ENCODE measurements around the gene PLAAT3. TPM values are rescaled to one million over a fixed set of nuclear protein-coding genes. Genes with fewer than 3 reads are reported as not detected.
"Not testable (repeated sequence)": the region's sequence is repeated elsewhere in the genome, so short reads cannot be mapped to it uniquely, and the experiment has no call there.

The PLAAT3 gene
- total RNA-seq, 1 experiment from 2014 or later: 325 TPM

DNA sequence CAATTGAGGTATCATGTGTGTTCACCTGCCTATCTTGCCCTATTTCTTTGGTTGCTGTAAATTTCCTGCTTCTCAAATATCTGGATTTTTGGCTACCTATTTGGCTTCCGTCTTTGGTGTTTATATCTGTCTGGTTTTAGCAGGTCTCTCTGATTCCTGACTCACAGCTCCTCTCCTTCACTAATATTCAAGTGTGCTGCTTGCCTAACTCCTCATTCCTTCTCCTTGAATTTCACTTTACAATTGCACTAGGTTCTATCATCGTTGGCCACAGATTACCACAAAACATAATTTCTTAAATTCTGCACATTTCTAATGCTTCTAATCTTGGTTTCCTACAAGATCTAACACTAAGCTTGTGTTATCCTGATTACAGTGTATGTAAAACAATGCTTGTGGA is 71.7 kb downstream of the PLAAT3 start:
- DNase-seq (ENCODE audit: low spot score): not testable (repeated sequence)

DNA sequence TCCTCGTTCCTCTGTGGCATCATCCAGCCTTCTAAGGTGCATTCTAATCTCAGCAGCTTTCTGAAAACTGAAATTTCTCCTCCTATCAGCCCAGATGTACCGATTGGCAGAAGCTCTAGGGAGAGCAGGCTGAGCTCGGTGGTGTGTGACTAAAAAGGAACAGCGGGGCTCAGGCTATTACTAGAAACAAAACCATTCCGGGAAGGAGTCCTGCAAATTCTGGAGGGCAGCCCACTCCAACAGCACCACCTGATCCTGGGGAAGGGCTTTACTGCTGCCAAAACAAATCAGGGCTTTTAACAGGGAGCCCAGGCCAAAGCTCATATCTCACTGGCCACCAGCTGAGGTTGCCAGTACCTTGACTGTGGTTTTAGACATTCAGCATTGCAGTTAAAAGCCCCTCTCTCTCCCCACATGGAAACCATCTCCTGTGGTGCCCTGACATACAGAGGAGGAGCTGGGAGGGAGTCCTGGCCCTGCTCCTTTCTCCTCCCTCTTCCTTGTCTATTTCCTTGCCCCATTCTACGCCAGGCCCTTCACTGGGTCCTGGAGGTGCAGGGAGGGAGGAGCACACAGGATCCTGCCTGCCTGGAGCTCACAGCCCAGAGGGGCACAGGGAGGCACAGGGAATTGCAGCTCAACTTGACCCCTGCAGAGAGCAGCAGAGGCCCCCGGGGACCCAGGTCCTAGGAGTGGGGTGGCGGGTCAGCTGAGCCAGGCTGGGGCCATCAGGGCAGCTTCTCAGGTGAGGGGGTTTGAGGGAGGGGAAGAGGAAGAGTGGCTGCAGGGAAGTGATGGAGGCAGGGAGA is 76.7 kb downstream of the PLAAT3 start:
- peak; percentile 23 for DNase-seq (ENCODE audit: low spot score)

DNA sequence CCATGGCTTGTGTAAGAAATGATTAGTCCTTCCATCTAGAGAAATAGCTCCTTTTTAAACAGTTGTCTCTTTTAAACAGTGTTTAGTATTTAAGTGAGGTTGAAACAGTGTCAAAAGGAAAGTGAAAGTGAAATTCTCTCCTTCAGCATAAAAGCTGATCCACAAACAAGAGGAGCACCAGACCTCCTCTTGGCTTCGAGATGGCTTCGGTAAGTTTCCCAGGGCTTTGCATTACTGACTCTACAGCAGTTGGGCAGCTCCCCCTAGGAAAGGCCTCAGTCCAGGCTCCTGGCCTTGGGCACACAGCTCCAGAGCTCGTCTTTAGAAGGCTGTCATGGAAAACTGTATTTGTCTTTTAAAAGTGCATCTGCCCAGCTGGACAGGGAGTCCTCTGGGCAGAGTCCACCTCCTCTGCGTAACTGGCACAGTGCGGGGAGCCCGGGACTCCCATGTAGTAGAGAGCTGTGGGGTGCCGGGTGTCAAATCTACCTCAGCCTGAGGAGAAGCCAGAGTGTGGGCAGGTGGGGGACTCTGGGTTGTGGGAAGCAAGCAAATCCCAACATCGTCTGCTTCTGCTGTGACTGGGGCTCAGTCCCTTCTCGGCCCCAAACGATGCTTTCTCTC is 77.5 kb downstream of the PLAAT3 start, which contains the start of gene PLAAT4:
TSS of gene PLAAT4 (plus strand) at position 140 of the 624 bp plus-strand sequence. CDS start at position 201, 61 bp downstream.
- peak; percentile 72 for DNase-seq (ENCODE audit: low spot score)

DNA sequence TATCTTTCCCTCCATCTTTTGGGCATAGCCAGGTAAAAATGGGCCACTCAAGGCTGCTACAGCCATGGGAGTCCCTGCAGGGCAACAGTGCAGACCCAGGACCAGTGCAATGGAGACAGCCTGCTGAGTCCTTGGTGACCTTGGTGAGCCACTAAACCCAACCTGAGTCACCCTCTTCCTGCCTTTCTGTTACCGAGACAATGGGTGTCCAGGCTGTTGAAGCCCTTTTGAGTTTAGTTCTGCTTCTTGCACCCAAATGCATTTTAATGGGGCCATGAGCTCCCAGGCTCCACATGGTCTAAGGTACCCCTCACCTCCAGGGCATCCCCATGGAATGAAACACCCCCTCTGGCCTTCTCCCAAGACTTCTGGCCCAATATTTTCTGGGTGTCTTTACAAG is 78.5 kb downstream of the PLAAT3 start:
- no peak for DNase-seq (ENCODE audit: low spot score)

DNA sequence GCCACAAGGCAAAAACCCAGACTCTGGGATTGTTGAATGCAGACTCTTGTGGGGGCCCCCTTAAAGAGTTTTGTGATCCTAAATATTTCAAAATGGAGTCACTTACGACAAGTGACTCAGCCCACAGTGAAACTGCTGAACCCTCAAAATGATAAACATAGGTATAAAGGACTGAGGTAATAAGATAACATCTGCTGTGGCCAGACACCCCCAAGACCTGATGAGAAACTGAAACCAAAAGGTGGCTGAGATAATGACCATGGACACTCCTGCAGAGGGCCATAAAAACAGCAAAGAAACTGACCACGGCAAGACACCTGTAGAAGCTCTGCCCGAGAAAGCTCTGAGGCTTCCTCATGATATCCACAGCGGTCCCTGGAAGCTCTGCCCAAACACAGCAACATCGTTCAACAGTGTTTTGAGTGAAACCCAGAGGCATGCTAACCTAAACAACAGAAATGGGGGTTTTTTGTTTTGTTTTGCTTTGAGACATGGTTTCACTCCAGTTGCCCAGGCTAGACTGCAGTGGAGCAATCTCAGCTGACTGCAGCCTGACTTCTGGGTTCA is 79.3 kb downstream of the PLAAT3 start:
- DNase-seq (ENCODE audit: low spot score): no peak

DNA sequence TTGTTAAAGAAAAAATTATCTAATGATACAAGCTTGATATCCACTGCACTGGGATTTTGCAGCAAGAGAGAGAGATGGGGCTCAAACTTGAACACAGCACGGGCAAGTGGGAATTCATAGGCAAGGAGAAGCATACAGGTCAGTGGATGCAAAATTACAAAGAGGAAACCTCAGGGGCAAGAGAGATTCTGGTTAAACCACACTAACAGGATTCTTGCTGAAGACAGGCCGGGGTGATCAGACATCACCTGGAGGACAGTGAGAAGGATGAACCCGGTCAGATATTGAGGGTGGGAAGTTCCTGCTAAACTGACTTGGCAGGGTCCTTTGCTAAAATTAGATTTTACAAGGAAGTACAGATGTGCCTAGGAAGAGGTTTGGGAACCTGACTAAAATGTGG is 80.2 kb downstream of the PLAAT3 start:
- DNase-seq (ENCODE audit: low spot score): no peak

DNA sequence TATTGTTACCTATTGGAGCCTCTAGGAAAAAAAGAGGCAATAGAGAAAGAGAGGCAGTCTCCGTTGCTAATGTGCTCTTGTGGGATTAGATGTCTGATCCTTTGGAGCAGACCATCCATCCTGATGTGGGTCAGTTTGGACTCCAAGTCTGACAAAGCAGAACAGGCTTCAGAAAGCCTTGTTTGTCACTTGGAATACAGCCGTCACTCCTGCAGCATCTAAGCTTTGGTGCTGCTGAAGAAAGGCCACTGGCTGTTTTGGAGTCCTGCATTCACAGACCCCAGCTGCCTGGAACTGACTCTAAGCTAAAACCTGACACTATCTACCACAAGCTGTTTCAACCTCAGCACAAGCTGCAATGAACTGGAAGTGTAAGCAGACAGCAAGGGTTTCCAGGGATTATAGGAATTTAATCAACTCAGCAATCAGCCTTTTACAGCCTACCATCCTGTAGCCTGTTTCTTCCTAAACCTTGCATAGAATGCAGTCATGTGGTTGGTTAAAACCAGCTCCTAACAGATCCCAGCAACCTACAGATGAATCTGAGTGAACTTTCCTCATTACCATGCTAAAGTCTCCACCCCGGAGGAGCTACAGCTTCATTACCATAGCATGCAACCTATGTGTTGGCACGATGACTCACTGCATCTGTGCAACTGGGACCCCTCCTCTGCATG is 81.3 kb downstream of the PLAAT3 start:
- peak; percentile 49 for DNase-seq (ENCODE audit: low spot score)

DNA sequence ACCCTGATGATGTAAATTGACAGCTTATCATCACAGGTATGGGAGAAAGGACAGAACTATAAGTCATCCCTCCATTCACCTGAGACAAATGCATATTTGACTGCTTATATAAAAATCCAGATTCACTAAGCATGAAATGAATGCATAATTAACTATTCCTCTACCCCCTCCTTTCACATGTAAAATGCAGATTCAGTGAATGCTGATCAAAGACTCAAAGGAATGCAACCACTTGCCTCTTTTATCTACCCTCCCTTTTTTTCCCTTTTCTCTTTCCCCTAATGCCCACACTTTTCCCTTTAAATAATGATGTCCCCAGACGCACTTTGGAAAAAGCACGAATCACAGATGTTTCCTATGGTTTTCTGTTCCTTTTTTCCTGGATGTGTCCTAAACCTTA is 82.1 kb downstream of the PLAAT3 start:
- peak; percentile 16 for DNase-seq (ENCODE audit: low spot score)

DNA sequence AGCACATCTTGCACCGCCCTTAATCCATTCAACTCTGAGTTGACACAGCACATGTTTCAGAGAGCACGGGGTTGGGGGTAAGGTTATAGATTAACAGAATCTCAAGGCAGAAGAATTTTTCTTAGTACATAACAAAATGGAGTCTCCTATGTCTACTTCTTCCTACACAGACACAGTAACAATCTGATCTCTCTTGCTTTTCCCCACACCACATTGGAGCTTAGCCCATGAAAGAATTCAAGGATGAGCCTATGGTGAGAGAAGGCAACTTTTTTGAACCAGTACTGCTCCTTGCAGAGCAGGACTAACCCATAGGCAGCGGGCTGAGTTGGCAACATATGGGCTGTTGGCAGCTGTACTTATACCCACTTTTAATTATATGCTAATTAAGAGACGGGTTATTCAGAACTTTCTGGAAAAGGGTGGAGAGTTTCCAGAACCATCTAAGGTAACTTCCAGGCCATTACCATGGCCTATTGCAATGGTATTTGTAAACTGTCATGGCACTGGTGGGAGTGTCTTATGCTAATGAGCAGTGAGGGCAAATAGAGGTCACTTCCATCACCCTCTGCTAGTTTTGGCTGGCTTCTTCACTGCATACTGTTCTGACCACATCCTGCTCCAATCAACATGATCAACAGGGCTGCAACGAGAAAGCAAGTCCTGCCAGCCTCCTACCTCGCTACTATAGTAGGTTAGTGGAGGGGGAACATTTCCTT is 83.0 kb downstream of the PLAAT3 start:
- DNase-seq (ENCODE audit: low spot score): peak; percentile 90

DNA sequence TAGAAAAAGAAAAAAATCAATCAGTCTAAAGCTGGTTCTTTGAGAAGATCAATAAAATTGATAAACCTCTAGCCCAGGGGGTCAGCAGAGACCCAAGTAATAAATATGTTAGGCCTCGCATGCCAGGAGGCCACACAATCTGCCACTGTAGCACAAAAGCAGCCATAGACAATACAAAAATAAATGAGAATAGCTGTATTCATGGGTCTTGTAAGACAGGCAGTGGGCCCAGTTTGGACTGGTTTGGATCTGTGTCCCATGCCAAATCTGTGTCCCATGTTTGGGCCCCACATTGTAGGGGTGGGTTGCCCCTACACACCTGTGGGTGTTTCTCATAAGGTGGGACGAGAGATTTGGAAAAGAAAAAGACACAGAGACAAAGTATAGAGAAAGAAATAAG is 84.2 kb downstream of the PLAAT3 start:
- peak; percentile 15 for DNase-seq (ENCODE audit: low spot score)

DNA sequence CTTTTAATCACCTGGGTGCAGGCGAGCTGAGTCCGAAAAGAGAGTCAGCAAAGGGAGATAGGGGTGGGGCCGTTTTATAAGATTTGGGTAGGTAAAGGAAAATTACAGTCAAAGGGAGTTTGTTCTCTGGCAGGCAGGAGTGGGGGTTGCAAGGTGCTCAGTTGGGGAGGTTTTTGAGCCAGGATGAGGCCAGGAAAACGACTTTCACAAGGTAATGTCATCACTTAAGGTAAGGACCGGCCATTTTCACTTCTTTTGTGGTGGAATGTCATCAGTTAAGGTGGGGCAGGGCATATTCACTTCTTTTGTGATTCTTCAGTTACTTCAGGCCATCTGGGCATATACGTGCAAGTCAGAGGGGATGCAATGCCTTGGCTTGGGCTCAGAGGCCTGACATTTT is 84.9 kb downstream of the PLAAT3 start:
- not testable (repeated sequence) for DNase-seq (ENCODE audit: low spot score)

DNA sequence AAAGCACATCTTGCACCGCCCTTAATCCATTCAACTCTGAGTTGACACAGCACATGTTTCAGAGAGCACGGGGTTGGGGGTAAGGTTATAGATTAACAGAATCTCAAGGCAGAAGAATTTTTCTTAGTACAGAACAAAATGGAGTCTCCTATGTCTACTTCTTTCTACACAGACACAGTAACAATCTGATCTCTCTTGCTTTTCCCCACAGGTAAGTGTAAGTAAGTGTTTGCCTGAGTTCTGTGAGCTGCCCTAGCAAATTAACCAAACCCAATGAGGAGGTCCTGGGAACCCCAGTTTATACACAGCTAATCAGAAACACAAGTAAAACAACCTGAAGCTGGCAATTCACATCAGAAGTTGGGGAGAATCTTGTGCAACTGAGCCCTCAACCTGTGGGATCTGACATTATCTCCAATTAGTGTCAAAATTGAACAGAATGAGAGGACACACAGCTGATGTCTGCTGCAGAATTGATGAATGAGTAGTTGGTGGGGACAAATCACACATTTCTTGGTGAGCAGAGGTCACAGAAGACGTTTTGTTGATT is 85.4 kb downstream of the PLAAT3 start:
- DNase-seq (ENCODE audit: low spot score): peak; percentile 78

DNA sequence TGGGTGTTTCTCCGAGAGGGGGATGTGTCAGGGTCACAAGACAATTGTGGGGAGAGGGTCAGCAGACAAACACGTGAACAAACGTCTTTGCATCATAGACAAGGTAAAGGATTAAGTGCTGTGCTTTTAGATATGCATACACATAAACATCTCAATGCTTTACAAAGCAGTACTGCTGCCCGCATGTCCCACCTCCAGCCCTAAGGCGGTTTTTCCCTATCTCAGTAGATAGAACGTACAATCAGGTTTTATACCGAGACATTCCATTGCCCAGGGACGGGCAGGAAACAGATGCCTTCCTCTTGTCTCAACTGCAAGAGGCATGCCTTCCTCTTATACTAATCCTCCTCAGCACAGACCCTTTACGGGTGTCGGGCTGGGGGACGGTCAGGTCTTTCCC is 86.1 kb downstream of the PLAAT3 start:
- DNase-seq (ENCODE audit: low spot score): not testable (repeated sequence)

DNA sequence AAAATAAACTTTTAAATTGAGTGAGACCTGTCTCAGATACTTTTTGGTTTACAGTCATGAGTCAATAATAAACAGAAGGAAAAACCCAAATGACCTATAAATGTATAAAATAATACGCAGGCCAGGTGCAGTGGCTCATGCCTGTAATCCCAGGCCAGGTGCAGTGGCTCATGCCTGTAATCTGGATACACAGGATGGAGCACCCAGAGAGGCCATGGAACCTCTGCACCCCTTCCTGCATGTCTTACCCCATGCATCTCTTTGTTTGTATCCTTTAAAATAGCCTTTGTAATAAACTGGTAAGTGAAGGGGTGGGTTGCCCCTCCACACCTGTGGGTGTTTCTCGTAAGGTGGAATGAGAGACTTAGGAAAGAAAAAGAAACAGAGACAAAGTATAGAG is 86.6 kb downstream of the PLAAT3 start:
- DNase-seq (ENCODE audit: low spot score): peak; percentile 22

Other genes with a start within 250 kb of the PLAAT3 start
- 0.18 and 0.43 TPM in 2 replicates for gene SLC22A9, start 244.6 kb downstream of the PLAAT3 start, total RNA-seq (2014; rRNA removed; shearing (Covaris generic))
- 0.21 and 0.79 TPM in 2 replicates for gene PLAAT5, start 123.3 kb downstream of the PLAAT3 start, total RNA-seq (2014; rRNA removed; shearing (Covaris generic))
- gene LGALS12, start 108.3 kb downstream of the PLAAT3 start, total RNA-seq (2014; rRNA removed; shearing (Covaris generic)): not detected in 2 replicates
- 61.8 and 73.6 TPM in 2 replicates for gene PLAAT4, start 77.6 kb downstream of the PLAAT3 start, total RNA-seq (2014; rRNA removed; shearing (Covaris generic))
- gene PLAAT2, start 51.1 kb downstream of the PLAAT3 start, total RNA-seq (2014; rRNA removed; shearing (Covaris generic)): 0.57 and 4.2 TPM in 2 replicates
- 25.7 and 29.2 TPM in 2 replicates for gene ATL3, start 56.9 kb upstream of the PLAAT3 start, total RNA-seq (2014; rRNA removed; shearing (Covaris generic))
- gene RTN3, start 67.1 kb upstream of the PLAAT3 start, total RNA-seq (2014; rRNA removed; shearing (Covaris generic)): 84.2 and 89.2 TPM in 2 replicates
- gene ZFTA, start 154.3 kb upstream of the PLAAT3 start, total RNA-seq (2014; rRNA removed; shearing (Covaris generic)): 22.1 and 35.2 TPM in 2 replicates
- 37.6 and 44.9 TPM in 2 replicates for gene SPINDOC, start 199.0 kb upstream of the PLAAT3 start, total RNA-seq (2014; rRNA removed; shearing (Covaris generic))
- gene MARK2, start 224.7 kb upstream of the PLAAT3 start, total RNA-seq (2014; rRNA removed; shearing (Covaris generic)): 75.6 and 96.1 TPM in 2 replicates

Measured in HT-29 (cell line).